HG02885 (cell line): ENCODE measurements around the gene CYP26C1.

Source experiments
- ATAC-seq: cut with Tn5 transposase; IDR thresholded peaks from one replicate; pipeline ENCODE4 v1.9.1; 2021; ENCODE audit warnings: mild to moderate bottlenecking; ENCODE audit not compliant: unreplicated experiment, poor library complexity

Gene CYP26C1

DNA sequence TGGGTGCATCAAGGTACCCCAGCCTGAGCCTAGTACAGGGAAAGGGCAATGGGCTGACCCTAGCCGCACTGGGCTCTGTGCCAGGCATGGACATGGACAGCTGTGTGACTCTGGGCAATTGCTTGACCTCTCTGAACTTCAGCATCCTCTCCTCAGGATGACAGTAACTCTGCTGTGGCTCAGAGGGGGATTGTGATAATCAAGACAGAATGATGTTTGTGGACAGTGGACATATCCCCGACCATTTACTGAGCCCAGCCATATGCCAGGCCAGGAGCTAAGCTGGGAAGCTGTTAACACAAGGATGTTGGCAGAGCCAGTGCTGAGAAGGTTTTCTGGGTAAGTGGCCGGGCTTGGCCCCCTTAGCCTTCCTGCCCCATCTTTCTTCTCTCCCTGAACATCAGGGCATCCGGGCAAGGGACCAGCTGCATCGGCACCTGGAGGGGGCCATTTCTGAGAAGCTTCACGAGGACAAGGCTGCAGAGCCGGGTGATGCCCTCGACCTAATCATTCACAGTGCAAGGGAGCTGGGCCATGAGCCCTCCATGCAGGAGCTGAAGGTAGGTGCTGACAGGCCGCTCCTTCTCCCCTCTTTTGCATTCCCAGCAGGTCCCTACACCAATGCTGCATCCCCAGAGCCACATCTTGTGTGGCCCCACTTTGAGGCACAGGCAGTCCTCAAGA is 3.5 kb downstream of the CYP26C1 start:
- no peak for ATAC-seq

DNA sequence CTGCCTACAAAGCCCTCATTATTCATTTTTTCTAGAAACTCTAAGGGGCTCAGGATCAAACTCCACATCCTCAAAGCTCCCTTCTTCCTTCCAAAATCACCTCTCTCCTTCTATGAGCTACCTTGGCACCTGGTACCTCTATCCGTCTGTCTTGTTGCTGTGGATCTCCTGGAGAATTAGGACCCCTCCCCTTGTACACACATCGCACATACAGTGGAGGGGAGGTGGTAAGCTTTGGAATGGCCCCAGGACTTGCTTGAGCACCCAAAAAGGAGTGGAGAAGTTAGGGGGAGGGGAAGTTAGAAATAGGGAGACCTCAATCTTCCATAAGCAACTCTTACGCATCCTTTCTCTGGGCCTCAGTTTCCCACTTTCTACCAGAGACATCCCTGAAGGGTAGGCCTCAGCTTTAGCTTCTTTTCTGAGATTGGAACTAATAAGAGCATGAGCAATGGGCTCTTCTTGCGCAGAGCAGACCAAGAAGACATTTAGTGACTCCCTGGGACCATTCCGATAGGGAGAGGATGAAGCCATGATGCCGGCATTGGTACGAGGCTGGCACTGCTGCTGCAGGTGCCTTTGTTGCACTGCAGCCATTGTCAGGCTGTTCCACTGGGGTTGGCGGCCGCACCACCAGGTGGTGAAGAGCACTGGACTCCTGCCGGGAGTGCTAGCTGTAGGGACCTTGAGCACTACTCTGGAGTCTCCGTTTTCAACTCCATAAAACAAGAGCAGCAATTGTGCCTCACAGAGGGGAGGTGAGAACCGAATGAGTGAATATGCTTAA is 4.5 kb downstream of the CYP26C1 start:
- ATAC-seq = no peak

- no peak for ATAC-seq
Measured at GRCh38 chr10:93065675-93066543, 5.3 kb downstream of the CYP26C1 start.

- no peak for ATAC-seq
Measured at GRCh38 chr10:93066544-93066913, 5.9 kb downstream of the CYP26C1 start.

- no peak for ATAC-seq
Measured at GRCh38 chr10:93067443-93068365, 7.1 kb downstream of the CYP26C1 start.

GRCh38 chr10:93068411-93069244 is 8.0 kb downstream of the CYP26C1 start:
- ATAC-seq = no peak

- no peak for ATAC-seq
Measured at GRCh38 chr10:93069245-93069561, 8.6 kb downstream of the CYP26C1 start.

GRCh38 chr10:93070378-93071176 is 10.0 kb downstream of the CYP26C1 start:
- no peak for ATAC-seq

GRCh38 chr10:93071177-93071472 is 10.5 kb downstream of the CYP26C1 start:
- ATAC-seq = no peak

DNA sequence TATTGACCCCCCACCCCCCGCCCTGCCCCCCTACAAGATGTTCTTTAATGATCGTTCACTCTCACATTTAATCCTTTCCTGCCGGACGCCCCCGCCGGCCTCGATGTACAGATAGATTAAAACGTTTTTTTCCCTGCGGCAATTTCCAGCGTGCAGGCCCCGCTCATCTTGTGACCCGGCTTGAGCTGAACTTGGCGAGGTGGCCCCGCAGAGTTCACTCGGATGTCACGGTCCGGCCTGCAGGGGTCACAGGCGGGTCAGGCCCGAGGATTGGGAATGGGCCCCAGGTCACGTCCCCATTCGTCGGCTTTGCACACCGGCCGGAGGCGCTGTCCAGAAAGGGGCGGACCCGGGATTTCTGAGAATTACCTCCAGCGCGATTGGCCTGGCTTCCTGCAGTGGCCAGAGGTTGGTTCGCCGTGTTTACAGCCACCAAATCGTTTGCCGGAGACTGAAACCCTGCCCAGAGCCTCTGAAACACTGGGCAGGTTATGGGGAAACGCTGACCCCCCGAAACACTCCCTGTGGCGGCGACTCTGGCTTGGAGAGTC is 11.2 kb downstream of the CYP26C1 start:
- no peak for ATAC-seq

DNA sequence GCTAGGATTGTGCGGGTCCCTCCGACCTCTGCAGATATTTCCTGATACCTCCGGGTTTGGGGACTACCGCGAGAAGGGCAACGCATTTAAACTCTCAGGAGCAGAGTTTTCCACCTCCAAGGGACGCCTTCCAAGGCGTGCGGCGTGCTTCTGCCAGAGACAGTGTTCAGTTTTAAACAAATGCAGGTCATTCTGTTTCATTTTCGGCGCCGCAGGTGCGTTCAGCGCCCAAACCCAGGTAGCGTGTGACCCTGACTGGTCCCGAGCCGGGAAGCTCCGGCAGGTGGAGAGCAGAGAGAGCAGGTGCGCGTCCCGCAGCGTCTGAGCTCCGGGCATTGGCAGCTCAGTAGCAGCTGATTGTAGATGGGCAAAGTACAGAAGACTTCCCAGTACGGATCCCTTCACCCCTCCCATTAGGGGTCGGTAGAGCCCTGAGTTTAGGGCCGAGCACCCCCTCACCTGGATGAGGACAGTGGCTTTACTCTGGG is 11.7 kb downstream of the CYP26C1 start:
- no peak for ATAC-seq

DNA sequence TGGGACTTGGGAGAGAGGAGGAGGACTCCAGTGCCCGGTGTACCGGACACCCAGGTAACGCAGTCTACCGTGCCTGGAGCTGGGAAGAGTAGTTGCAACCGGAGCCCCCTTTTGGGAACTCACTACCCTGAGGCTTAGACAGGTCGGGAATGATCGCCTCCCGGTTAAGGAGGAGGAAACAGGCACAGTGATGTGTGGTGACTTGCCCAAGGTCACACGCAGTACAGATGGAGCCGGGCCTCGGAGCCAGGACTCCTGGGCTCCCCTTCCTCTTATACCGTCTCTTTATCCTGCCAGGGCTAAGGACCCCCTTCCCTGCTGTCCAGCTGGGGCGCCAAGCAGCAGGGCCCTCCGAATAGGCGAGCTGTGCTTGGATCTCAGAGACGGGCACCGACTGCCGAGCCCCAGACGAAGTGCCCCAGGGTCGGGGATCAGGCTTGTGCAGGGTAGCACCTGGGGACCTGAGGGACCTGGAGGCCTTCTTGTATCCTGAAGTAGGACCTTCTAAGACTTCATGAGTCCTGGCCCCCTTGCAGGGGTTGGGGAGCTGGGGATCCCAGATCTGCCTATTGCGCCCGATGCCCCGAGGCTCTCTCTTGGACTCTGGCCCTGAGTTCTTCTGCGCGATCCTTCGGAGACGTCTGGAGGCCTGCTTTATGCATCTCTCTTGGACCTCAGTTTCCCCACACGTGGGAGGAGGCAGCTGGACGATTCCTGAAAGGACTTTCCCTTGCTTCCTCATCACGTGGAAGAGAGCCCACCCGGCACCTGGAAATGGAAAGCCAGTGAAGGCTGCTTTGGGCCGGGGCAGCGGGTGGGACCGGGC is 12.3 kb downstream of the CYP26C1 start:
- ATAC-seq = no peak

DNA sequence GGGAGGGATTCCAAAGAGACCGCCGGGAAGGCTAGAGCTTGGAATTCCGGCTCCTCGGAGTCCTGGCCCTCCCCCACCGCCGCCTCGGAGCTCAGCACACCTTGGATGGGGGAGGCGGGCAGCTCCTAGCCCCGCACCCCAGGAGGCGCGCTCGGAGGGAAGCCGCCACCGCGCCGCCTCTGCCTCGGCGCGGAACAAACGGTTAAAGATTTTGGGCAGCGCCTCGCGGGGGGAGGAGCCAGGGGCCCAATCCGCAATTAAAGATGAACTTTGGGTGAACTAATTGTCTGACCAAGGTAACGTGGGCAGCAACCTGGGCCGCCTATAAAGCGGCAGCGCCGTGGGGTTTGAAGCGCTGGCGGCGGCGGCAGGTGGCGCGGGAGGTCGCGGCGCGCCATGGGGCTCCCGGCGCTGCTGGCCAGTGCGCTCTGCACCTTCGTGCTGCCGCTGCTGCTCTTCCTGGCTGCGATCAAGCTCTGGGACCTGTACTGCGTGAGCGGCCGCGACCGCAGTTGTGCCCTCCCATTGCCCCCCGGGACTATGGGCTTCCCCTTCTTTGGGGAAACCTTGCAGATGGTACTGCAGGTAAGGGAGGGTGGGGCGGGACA is 13.0 kb downstream of the CYP26C1 start, which contains the start of gene CYP26A1:
CYP26A1 (plus strand) TSS at position 355 of the 608 bp plus-strand sequence; CDS start at position 397, 42 bp downstream.
- no peak for ATAC-seq

DNA sequence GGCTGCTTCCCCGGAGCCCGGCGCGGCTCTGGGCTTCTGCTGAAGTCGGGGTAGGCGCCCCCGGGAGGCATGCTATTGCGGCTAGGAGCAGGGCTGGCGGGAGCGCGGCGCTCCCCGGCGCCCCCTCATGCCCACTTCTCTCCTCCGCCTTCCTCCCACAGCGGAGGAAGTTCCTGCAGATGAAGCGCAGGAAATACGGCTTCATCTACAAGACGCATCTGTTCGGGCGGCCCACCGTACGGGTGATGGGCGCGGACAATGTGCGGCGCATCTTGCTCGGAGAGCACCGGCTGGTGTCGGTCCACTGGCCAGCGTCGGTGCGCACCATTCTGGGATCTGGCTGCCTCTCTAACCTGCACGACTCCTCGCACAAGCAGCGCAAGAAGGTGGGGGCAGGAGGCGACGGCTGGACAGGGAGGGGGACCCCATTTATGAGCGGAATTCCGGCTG is 13.6 kb downstream of the CYP26C1 start:
- no peak for ATAC-seq

DNA sequence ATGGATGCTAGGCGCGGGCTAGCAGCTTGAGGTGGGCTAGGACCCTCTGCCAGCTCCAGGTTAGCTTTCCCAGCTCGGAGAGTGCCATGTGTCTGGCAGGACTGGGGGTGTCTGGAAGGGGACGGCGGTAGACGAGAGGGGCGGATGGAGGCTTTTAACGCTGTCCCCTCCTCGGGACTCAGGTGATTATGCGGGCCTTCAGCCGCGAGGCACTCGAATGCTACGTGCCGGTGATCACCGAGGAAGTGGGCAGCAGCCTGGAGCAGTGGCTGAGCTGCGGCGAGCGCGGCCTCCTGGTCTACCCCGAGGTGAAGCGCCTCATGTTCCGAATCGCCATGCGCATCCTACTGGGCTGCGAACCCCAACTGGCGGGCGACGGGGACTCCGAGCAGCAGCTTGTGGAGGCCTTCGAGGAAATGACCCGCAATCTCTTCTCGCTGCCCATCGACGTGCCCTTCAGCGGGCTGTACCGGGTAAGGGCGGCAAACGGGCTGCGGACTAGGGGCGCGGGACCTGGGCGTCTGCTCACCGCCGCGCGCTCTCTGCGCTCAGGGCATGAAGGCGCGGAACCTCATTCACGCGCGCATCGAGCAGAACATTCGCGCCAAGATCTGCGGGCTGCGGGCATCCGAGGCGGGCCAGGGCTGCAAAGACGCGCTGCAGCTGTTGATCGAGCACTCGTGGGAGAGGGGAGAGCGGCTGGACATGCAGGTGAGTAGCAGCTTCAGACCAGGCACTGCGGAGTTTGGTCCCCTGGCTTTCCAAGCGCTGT is 14.2 kb downstream of the CYP26C1 start:
- ATAC-seq = no peak
